GM12892 (cell line): ENCODE data around the gene REXO4.
"Not testable (repeated sequence)": the region's sequence is repeated elsewhere in the genome, so short reads cannot be mapped to it uniquely, and the experiment has no call there.

Experiments
- DNase-seq: peaks from one replicate; pipeline ENCODE4 v3.0.0; 2011; ENCODE audit not compliant: insufficient read length
- FAIRE-seq: peaks from 2 replicates; lab custom pipeline; 2011; peaks lifted over from hg19 to GRCh38; lab: Jason Lieb, UNC
- POLR2A ChIP-seq: IDR thresholded peaks from 2 replicates; pipeline ENCODE4 v1.6.1; 2011; ENCODE audit warnings: low read depth, low read length, control low read depth
- POLR2AphosphoS5 ChIP-seq: IDR thresholded peaks from 2 replicates; pipeline ENCODE4 v1.6.1; 2011; ENCODE audit warnings: low read depth, low read length, control low read depth
- TAF1 ChIP-seq: IDR thresholded peaks from 2 replicates; pipeline ENCODE4 v1.6.1; 2011; ENCODE audit warnings: low read depth, mild to moderate bottlenecking, control low read depth, low read length, borderline replicate concordance

Gene REXO4

DNA sequence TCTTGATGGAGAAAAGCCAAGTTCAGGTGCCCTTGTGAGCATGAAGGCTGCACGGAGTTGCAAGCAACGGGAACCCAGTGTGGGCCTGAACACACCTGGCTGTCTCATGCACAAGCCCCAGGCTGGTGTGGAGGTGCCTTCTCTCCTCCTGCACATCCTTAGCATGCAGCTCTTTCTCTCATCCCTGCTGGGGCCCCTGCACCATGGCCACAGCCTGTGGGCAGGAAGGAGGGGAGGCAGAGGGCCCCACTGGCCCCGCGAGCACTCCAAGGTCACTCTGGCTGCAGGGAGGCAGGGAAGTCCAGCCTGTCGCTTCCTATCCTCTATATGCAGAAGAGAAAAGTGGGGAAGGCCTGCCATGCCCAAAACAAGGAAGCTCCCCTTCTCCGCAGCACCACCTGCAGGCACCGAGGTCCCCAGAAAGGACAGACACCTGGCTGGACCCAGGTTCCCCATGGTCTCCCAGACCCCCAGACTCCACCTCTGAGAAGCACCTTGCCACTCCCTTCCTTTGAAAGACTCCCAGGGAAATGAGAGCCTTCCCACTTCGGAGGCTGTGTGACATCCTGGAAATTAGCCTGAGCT, 23.0 kb downstream of the REXO4 start:
- no peak for DNase-seq
- TF ChIP-seq POLR2A (no peak), POLR2AphosphoS5 (no peak), TAF1 (no peak)
- FAIRE-seq = no peak

- FAIRE-seq (no peak), DNase-seq (no peak)
- no peak for TF ChIP-seq TAF1
- no peak for TF ChIP-seq POLR2A
- TF ChIP-seq POLR2AphosphoS5 = no peak
Measured at GRCh38 chr9:133393399-133393798, 24.4 kb downstream of the REXO4 start.

GRCh38 chr9:133392308-133392707, 25.5 kb downstream of the REXO4 start:
- DNase-seq, FAIRE-seq: not testable (repeated sequence)

DNA sequence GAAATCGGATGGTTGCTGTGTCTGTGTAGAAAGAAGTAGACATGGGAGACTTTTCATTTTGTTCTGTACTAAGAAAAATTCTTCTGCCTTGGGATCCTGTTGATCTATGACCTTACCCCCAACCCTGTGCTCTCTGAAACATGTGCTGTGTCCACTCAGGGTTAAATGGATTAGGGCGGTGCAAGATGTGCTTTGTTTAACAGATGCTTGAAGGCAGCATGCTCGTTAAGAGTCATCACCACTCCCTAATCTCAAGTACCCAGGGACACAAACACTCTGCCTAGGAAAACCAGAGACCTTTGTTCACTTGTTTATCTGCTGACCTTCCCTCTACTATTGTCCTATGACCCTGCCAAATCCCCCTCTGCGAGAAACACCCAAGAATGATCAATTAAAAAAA, 26.4 kb downstream of the REXO4 start:
- not testable (repeated sequence) for FAIRE-seq, DNase-seq

DNA sequence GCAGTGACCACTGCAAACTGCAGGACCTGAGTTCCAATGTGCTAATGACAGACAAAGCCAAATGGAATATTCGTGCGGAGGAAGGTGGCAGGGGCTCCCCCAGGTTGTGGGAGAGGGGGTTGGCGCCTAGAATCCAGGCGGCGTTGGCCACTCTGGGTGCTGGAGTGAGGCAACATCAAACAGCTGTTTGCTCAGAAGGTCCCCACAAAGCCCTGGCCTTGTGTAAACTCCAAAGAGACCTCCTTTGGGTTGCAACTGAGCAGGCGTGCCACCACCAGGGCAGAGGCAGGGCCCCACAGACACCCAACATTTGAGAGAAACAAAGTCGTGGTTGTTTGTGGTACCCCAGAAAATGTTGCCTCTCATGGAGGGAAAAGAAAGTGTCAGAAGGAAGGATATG, 27.1 kb downstream of the REXO4 start:
- DNase-seq (no peak), FAIRE-seq (no peak)
- TF ChIP-seq POLR2AphosphoS5 = no peak
- no peak for TF ChIP-seq TAF1
- no peak for TF ChIP-seq POLR2A

DNA sequence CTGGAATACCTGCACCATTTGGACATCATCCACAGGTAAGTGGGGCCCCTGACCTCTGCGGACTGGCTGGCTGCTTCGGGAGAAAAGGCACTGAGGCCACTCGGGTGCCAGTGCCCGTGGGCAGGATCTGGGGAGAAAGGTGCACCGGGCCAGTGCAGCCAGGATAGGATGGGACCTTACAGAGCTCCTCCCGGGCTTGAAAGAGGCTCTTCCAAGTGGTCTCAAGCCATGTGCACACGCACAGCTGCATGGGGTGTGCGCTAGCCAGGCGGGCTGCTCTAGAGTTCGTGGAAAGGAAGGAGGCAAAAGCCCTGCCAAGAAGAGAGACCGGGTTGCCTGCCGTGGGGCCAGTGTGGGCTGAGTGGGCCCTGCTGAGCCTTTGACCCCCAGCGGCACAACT, 28.2 kb downstream of the REXO4 start:
- no peak for FAIRE-seq
- TF ChIP-seq POLR2AphosphoS5 (no peak), TAF1 (no peak), POLR2A (no peak)
- no peak for DNase-seq

GRCh38 chr9:133389025-133389557, 28.7 kb downstream of the REXO4 start:
- FAIRE-seq (no peak), DNase-seq (no peak)
- no peak for TF ChIP-seq POLR2A
- TF ChIP-seq TAF1 = no peak
- no peak for TF ChIP-seq POLR2AphosphoS5

GRCh38 chr9:133387680-133388079, 30.1 kb downstream of the REXO4 start:
- TF ChIP-seq TAF1 (no peak), POLR2AphosphoS5 (no peak), POLR2A (no peak)
- FAIRE-seq (no peak), DNase-seq (no peak)

DNA sequence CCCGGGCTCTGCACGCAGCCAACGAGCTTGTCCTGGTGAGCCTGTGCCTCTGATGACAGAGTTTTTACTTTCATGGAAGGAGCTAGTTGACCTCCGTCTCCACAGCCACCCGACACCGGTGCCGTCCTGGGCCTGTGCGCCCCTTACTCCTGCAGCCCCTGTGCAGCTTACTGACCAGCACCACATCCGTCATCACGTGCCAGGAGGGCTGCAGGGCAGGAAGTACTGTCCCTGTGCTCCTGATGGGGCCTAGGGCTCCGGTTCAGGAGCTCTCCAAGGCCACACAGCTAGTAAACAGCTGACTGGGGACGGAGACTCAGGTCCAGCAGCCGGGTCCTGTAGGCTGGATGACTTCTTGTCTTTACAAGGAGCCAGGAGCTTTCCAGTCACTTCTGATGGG, 31.5 kb downstream of the REXO4 start:
- no peak for TF ChIP-seq POLR2AphosphoS5
- TF ChIP-seq TAF1 = no peak
- TF ChIP-seq POLR2A = no peak
- DNase-seq (no peak), FAIRE-seq (no peak)

DNA sequence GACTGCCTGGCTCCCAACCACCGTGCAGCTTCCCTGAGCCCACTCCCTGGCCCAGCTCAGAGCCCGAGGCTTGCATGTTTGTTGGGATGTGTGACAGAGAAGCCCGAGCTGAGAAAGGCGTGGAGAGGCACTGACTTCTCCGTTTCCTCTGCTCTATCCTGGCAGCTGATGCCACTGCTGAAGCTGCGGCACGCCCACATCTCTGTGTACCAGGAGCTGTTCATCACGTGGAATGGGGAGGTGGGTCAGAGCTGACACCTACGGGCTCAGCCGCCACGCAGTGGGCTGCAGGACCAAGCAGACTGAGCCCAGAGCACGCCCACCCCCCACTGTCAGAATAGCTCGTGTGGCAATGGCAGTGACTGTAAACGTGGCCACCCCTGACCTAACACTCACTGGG, 32.4 kb downstream of the REXO4 start:
- FAIRE-seq = no peak

DNA sequence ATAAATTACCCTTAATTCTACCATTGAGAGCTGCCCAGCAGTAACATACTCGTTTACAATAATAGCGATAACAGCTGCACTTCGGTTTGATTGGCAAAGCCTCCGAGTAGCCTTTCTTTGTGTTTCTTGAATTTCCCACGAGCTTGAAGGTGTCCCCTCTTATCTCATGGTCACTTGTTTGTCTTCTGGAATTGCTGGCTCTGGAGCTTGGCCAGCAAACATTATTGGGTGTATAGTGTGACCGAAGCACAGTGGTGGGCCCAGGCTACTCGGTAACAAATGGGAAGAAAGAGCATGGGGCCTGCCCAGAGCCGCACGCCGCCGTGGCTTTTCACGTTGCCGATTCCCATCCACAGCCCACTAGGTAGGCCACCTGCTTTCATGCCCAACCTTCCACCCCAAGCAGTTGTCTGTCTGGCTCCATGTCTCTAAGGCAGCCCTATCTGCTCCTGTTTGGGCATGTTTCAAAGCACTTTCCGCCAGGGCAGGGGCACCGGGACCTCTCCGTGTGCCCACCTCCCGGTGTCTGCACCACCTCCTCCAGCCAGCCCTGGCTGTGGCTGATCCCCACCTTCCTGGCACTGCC, 33.0 kb downstream of the REXO4 start:
- TF ChIP-seq POLR2A (no peak), TAF1 (no peak), POLR2AphosphoS5 (no peak)
- no peak for DNase-seq
- no peak for FAIRE-seq

More for the DNA sequence above, 32.4 kb downstream of the REXO4 start:
- DNase-seq = no peak
- TF ChIP-seq TAF1 (no peak), POLR2A (no peak), POLR2AphosphoS5 (no peak)

GRCh38 chr9:133383438-133383837, 34.4 kb downstream of the REXO4 start:
- no peak for DNase-seq
- no peak for FAIRE-seq
- TF ChIP-seq POLR2A (no peak), TAF1 (no peak), POLR2AphosphoS5 (no peak)
